OCI-M2 (cell line): ENCODE results near the gene TGIF2.
"Not testable (repeated sequence)": the region's sequence is repeated elsewhere in the genome, so short reads cannot be mapped to it uniquely, and the experiment has no call there.

Source experiments
- DNase-seq: peaks from one replicate; lab custom pipeline; 2025; ENCODE audit not compliant: unreplicated experiment; lab: John Stamatoyannopoulos, UW

TGIF2 gene

GRCh38 chr20:36611625-36612024 is 38.2 kb downstream of the TGIF2 start:
- no peak for DNase-seq

GRCh38 chr20:36613974-36614373 is 40.6 kb downstream of the TGIF2 start:
- no peak for DNase-seq

GRCh38 chr20:36614781-36615557 is 41.6 kb downstream of the TGIF2 start:
- DNase-seq, result no peak

GRCh38 chr20:36620917-36621316 is 47.5 kb downstream of the TGIF2 start:
- DNase-seq, result no peak

- no peak for DNase-seq
Measured at GRCh38 chr20:36623444-36623843, 50.0 kb downstream of the TGIF2 start.

GRCh38 chr20:36624068-36624943 is 50.9 kb downstream of the TGIF2 start:
- no peak for DNase-seq

GRCh38 chr20:36624944-36625324 is 51.5 kb downstream of the TGIF2 start:
- DNase-seq, result no peak

GRCh38 chr20:36628076-36628475 is 54.7 kb downstream of the TGIF2 start:
- DNase-seq, result no peak

GRCh38 chr20:36629719-36630681 is 56.6 kb downstream of the TGIF2 start:
- no peak for DNase-seq

GRCh38 chr20:36631646-36632045 is 58.2 kb downstream of the TGIF2 start:
- no peak for DNase-seq

- DNase-seq, result no peak
Measured at GRCh38 chr20:36632147-36632486, 58.7 kb downstream of the TGIF2 start.

- DNase-seq, result no peak
Measured at GRCh38 chr20:36632487-36633284, 59.3 kb downstream of the TGIF2 start.

GRCh38 chr20:36633285-36633772 is 59.9 kb downstream of the TGIF2 start:
- no peak for DNase-seq

GRCh38 chr20:36634342-36634741 is 60.9 kb downstream of the TGIF2 start:
- no peak for DNase-seq

GRCh38 chr20:36638876-36639400 is 65.5 kb downstream of the TGIF2 start:
- DNase-seq, result not testable (repeated sequence)

GRCh38 chr20:36641506-36641843 is 68.1 kb downstream of the TGIF2 start:
- DNase-seq, result no peak

- no peak for DNase-seq
Measured at GRCh38 chr20:36642136-36642535, 68.7 kb downstream of the TGIF2 start.
